K562 (cell line): ENCODE data around the gene BRSK1. TPM values are rescaled to one million over a fixed set of nuclear protein-coding genes. Genes with fewer than 3 reads are reported as not detected.

Source experiments
- BCLAF1 ChIP-seq, 2 experiments: fragments of 450-650 bp in 1 of 2; IDR thresholded peaks; 2 replicates each; pipeline ENCODE4 v1.6.1; 2011 to 2017; ENCODE audit warnings: low read depth in 2 of 2, antibody characterized with exemption in 1 of 2, borderline replicate concordance in 1 of 2, low read length in 1 of 2, mild to moderate bottlenecking in 1 of 2, mixed read lengths in 1 of 2; ENCODE audit not compliant: control insufficient read depth in 1 of 2
- E2F1 ChIP-seq: sonication (generic); formaldehyde crosslinking; IDR thresholded peaks from 2 replicates; pipeline ENCODE4 v1.8.1; 2023; ENCODE audit warnings: mild to moderate bottlenecking, missing genetic modification reagents, moderate library complexity
- RFX1 ChIP-seq: fragments of 450-650 bp; IDR thresholded peaks from 2 replicates; pipeline ENCODE4 v1.6.1; 2016; ENCODE audit warnings: mild to moderate bottlenecking, moderate library complexity
- ZFX ChIP-seq: sonication (generic); formaldehyde crosslinking; IDR thresholded peaks from 2 replicates; pipeline ENCODE4 v1.8.0; 2022; ENCODE audit warnings: mild to moderate bottlenecking, missing genetic modification reagents, moderate library complexity
- polyA plus RNA-seq, 8 experiments: library from polyadenylated mRNA; depleted of rRNA in 4 of 8; stranded (reverse) in 5 of 8; unstranded in 3 of 8; fragments of >200 nt; fragmentation: Nextera tagmentation in 2 of 8; fragmentation: Illumina TruSeq in 1 of 8; extraction: Ambion mirVana in 2 of 8; extraction: Trizol in 1 of 8; gene quantifications; 2 replicates each; pipeline versions ENCODE4 v1.2.1 to v1.2.3, GENCODE V29; 2011 to 2014; ENCODE audit warnings: inconsistent platforms in 1 of 8, missing spikeins in 1 of 8
- total RNA-seq, 7 experiments: library from RNA; depleted of rRNA in 6 of 7; stranded (reverse); fragments of >200 nt in 6 of 7; fragmentation: Illumina TruSeq in 2 of 7; extraction: Trizol in 2 of 7; gene quantifications; 2 replicates each; pipeline versions ENCODE4 v1.2.1 to v1.2.3, GENCODE V29; 2011 to 2021; ENCODE audit warnings: low replicate concordance in 1 of 7
- TF ChIP-seq, protein P1 (sequence below): sonication (generic); formaldehyde crosslinking; IDR thresholded peaks from 2 replicates; pipeline ENCODE4 v1.8.0; 2022; ENCODE audit warnings: mild to moderate bottlenecking, missing genetic modification reagents

The BRSK1 gene
- total and polyA plus RNA-seq, 9 of the 15 experiments (the other 6 are each of a cell fraction or from before 2014, with no cell fraction given): 1.7 to 9.3 (median 3.8) TPM; not detected in 2

- TF ChIP-seq E2F1 (peak; percentile 93), RFX1 (peak; percentile 98), BCLAF1 (IDR thresholded peaks at IDR 0.05; ENCODE audit: borderline replicate concordance in 1 of 2, control insufficient read depth in 1 of 2, low read depth in 2 of 2, low read length in 1 of 2) (no peak), ZFX (CRISPR knock-in tag) (peak; percentile 62; the same call in 1 of the 2 replicates)
- TF ChIP-seq, protein P1, sequence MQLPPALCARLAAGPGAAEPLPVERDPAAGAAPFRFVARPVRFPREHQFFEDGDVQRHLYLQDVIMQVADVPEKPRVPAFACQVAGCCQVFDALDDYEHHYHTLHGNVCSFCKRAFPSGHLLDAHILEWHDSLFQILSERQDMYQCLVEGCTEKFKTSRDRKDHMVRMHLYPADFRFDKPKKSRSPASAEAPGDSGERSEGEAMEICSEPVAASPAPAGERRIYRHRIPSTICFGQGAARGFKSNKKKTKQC (CRISPR knock-in tag): peak; percentile 53; the same call in 1 of the 2 replicates
Observed at GRCh38 chr19:55339105-55339888, 55.5 kb downstream of the BRSK1 start, which contains the start of gene KMT5C (continued).
